NCI-H2196 (cell line): ENCODE measurements around the gene CARD16.

Experiments
- DNase-seq: peaks from one replicate; lab custom pipeline; 2025; ENCODE audit not compliant: unreplicated experiment; lab: John Stamatoyannopoulos, UW

The CARD16 gene

DNA sequence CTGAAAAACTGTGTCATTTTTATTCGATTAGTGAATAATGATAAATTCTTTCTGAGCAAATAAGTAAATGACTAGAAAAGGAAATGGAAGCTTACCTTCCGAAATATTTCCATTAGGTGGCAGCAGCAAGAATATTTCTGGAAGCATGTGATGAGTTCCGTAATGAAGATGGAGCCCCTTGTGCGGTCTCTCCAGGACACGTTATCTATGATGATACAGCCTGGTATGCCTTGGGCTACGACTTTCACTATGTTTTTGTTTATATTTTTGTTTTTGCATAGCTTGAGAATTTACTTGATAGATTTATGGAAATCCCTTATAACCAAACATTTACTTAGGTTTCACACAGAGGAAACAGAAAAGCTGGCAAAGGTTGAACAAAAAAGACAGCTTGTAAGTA lies 47.8 kb downstream of the CARD16 start:
- DNase-seq = no peak

- DNase-seq = no peak
These were observed 50.1 kb downstream of the CARD16 start for GRCh38 chr11:104995001-104995408.

DNA sequence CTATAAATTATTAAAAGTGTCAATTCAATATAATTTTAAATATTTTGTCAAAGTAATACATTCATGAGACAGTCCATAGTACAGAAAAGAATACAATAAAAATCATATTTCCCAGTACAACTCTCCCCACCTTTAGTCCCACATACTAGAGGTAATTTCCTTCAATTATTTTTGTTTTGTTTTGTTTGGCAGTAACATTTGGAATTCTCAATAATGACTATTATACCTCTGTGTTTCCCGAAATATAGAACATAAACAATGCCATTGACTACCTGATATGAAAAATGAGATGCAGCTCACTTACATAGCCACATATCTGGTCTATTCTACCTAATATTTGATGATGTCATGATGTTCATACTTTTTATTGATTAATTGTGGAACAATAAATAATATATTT lies 52.4 kb downstream of the CARD16 start:
- DNase-seq = no peak

DNA sequence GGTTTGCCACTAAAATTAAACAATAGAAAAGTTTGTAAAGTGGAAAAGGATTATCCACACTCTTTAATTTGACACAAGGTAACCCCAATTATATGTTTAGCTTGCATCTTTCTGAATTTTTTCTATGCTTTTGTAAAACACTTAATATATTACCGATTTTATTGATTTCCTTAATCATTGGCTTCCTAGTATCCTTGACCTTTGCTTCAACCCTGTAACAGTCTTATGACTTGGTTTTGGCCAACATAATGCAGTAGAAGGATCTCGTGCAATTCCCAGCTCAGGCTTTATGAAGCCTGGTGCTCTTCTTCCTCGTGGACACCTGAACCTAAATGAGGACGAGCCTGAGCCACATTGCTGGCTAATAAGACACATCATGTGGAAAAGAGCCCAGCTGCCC lies 53.1 kb downstream of the CARD16 start:
- no peak for DNase-seq
